Head of caudate nucleus (tissue), 42 donors: ENCODE results near the gene POLR1A.

ENCODE experiments used
- DNase-seq, 42 donors: peaks; one replicate each; pipeline versions ENCODE4 v3.0.0 to v3.0.0-alpha.2; 2020 to 2021; ENCODE audit warnings: mixed read lengths in 7 of 42
- intact Hi-C: fragments of 100-400 bp; cut with DNase I; formaldehyde crosslinking; loops from one replicate; pipeline ENCODE4 v1.15.0; 2022

The POLR1A gene

GRCh38 chr2:86105252-86105968, at the start of gene POLR1A:
Gene POLR1A (minus strand): TSS chr2:86105886. CDS start chr2:86105776, 110 bp downstream.
- peak; percentile 82 to 98 (median 94) for DNase-seq
- intact Hi-C loops, result loop anchor here (10.0 kb wide), 1 partner anchor 89 kb away; the partner anchor contains the start of genes IMMT and MRPL35

DNA sequence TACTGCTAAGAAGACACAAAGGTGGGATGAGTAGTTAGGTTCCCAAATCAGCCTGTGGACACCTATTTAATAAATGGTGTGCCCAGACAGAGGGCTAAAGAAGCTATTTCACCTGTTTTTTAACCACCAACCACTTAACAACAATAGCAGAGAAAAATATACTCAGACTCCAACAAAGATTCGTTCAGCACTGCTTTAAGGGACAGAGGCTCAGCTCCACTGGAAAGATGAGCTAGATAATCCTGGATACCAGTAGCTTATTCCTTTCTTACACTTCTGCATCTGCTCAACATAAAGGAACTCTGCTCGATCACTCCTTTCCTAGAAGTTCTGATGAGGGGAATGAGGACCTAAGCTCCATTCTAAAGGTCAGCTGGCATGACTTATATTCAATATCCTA, 44.8 kb upstream of the POLR1A start:
- intact Hi-C loops, result no loop called here
- DNase-seq, result no peak

- intact Hi-C loops, result no loop called here
- no peak for DNase-seq
Measured at GRCh38 chr2:86147793-86148192, 42.1 kb upstream of the POLR1A start.

DNA sequence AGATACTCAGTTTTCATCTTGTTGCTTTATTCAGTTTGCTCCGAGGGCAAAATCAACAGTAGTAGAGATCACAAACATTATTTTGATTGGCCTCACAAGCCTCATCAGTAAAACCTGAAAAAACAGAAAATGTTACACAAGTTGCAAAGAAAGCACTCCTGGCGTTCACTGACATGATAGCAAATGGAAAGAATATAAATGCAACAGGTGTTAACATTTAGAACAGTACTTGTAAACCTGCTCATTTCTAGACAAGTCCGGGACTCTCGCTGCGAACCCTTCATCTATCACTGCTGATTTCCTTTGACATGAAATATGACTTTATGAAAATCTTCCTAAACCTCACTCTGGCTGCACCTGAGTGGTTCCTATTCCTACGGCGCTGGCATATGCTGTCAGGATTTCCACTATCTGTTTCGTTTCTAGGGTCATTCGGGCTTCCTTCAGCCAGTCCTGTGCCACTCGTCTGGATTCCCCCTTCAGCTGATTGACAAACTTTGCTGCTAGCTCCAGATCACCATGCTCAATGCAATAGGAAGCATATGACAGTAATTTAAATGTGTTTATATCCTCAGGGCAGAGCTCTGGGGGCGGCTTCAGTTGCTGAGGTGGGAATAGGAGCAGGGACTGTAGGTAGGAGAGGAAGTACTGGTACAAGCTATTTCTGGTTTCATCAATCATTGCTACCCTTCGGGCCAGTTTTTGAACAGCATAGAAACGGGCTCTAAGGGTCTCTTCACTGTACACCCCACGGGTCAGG, 38.4 kb upstream of the POLR1A start:
- intact Hi-C loops, result no loop called here
- DNase-seq, result peak in 33 of 42 donors; percentile 10 to 75 (median 42)

DNA sequence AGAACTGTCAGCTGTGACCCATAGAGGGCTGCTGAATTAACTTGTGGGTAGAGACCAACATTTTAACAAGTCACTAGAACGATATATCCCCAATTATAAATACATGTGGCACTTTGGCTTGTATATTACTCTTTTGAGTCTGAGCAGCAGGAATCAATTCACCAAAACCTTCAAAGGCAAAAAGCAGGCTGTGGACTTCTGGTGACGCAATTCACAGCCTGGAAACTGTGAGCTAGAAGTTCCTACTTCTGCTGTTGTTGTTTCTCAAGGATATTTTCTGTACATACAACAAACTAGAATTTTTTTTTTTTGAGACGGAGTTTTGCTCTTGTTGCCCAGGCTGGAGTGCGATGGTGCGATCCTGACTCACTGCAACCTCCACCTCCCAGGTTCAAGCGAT, 37.6 kb upstream of the POLR1A start:
- no peak for DNase-seq
- intact Hi-C loops, result no loop called here

- DNase-seq, result no peak
- intact Hi-C loops, result no loop called here
Measured at GRCh38 chr2:86142436-86143257, 37.0 kb upstream of the POLR1A start.

DNA sequence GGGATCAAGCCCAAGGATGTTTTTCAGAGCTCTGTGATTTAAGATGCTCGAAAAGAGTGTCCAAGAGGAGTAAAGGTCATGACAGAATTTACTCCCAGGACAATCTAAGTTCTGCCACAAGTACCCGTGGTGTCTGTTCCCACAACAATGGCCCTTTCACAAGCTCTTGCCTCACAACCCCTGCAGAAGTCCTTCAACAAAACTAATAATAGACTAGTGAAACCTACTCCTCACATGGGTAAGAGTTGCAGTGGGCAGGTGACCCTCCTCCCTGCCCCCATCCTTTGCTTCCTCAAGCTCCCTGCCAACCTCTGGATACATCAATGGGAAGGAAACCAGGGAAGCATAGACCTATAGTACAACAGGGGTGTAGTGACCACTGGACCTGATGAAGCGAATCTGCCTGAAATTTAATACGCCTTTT, 35.3 kb upstream of the POLR1A start:
- intact Hi-C loops, result no loop called here
- DNase-seq, result no peak

DNA sequence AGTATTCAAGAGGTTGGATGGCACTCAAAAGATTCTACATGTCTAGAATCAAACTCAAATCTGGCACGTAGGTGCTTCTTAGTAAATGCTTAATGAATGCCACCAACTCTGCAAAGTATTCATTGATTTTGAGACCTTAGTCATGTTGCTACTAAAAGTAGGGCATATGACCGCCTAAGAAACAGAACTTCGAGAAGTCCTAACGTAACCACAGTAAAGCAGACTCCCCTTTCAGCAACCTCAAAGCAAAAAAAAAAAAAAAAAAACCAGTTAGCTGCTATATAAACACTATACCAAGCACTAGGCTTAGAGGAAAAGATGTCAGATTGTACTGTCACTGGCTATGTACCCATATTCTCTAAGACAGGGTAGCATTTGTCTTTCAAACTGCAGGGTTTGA, 34.3 kb upstream of the POLR1A start:
- peak in 2 of 42 donors; percentile 3 to 24 for DNase-seq
- intact Hi-C loops, result no loop called here

GRCh38 chr2:86138736-86139625, 33.3 kb upstream of the POLR1A start:
- intact Hi-C loops, result no loop called here
- no peak for DNase-seq

GRCh38 chr2:86136141-86136540, 30.5 kb upstream of the POLR1A start:
- no peak for DNase-seq
- intact Hi-C loops, result no loop called here

DNA sequence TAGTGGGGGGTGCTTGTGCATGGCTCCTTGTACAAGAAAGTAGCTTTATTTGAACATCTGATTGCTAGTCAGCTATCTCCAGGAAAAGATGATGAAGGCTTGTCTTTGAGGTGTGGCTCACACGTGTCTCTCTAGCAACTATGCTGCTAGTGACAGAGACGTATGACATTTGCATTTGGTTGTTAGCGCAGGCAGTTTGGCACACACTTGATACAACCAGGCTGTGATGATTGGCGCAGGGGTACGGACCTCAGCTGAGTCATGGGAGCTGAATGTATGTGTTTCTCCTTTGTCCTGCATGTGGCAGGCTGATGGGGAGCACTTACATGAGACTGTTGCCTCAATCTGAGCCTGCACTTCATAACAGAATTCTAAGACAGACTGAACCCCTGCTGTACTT, 30.0 kb upstream of the POLR1A start:
- intact Hi-C loops, result no loop called here
- peak in 34 of 42 donors; percentile 12 to 84 (median 38) for DNase-seq

DNA sequence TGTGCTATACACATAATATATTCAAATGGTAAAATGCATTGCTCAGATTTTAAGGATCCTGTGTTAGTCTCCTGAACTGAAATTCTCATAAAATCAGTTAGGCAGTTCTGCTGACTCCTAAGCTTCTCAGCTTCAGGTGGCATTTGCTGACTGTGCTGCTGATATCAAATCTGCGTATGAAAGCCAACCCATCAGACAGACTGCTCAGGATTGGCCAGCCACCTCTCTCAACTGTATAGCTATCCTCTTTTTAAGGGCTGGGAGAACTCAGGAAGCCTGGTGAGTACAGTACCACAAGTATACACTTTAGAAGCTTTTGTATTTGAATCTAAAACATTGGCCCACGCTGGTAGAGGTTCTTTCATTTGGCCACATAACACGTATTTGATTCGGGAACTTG, 29.0 kb upstream of the POLR1A start:
- intact Hi-C loops, result no loop called here
- no peak for DNase-seq

- no peak for DNase-seq
- intact Hi-C loops, result no loop called here
Measured at GRCh38 chr2:86124683-86125082, 19.0 kb upstream of the POLR1A start.

DNA sequence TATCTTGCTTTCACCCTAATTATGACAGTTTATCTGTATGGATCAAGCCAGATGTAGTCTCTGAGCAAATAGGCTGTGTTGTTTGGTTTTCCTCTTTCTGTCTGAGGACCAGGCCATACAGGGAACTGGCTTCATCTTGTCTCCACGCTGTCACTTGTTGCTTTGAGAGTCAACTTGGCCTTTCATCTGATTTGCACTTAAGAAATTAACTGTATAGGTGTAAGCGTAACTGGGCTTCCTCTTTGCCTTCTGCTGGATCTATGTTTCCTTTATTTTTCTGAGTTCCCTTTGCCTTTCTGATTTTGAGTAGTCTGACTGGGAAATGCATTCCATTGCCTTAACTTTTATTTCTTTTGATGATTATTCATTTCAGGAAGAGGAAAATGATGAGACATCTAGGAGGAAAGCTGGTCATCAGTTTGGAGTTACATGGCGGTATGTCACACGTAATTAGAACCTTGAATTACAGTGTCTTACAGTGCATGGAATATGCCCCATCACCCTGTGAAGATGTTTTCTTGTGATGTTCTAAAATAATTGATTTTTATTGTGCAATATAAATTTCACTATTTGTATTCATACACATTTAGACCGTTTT, 17.7 kb upstream of the POLR1A start:
- intact Hi-C loops, result no loop called here
- DNase-seq, result no peak

- intact Hi-C loops, result no loop called here
- DNase-seq, result no peak
Measured at GRCh38 chr2:86118130-86118529, 12.4 kb upstream of the POLR1A start.

GRCh38 chr2:86107031-86107430, 1.3 kb upstream of the POLR1A start:
- no peak for DNase-seq
- intact Hi-C loops, result loop anchor here (10.0 kb wide), 1 partner anchor 88 kb away; the partner anchor contains the start of genes IMMT and MRPL35

DNA sequence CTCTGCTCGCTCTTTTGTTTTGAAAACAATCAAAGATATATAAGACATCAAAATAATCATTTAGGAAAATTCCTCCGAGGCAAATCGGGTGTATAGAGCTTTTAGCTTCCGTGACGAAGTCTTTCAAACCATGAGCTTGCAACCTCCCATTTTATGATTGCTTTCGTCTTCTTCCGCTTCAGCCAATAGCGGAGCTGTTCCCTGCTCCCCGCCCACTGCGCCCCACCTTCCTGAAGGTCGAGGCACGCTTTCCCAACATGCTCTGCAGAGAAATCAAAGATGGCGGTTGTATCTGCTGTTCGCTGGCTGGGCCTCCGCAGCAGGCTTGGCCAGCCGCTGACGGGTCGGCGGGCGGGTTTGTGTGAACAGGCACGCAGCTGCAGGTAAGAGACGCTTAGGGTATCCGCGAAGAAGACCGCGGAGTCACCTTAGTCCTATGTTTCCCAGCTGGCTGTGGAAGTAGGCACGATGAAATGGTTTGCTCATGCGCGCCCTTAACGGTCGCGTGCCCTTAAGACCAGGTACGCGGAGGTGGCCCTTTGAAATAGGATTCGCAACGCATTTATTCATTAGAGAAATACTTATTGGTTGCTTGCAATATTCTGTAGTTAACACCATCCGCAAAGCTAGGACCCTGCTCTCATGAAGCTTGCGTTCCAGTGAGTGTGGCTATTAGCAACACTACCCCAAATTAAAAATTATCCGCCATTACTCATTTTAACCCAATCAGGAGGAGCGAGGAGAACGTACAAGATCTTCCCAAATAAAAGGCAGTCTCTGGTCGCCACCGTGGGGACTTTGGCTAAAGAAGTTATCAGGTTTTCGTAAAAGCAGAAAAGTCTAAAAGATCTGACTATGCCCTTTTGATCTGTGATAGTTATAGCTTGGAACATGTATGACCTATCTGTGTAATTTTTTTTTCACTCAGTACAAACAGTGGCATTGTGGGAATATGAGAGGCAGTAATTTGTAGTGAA, 571 bp upstream of the POLR1A start, which contains the start of gene PTCD3:
TSS of gene PTCD3 (plus strand) at position 267 of the 977 bp plus-strand sequence. CDS start at position 280, 13 bp downstream.
- intact Hi-C loops, result loop anchor here (10.0 kb wide), 1 partner anchor 89 kb away; the partner anchor contains the start of genes IMMT and MRPL35
- peak; percentile 88 to 99 (median 96) for DNase-seq
